ENCODE measurements around the gene GNG5.
"Not testable (repeated sequence)": the region's sequence is repeated elsewhere in the genome, so short reads cannot be mapped to it uniquely, and the experiment has no call there.

GNG5 gene

GRCh38 chr1:84481317-84481716 is 25.1 kb downstream of the GNG5 start:
- DNase-seq, result no peak

- no peak for DNase-seq
These were observed 25.7 kb downstream of the GNG5 start for GRCh38 chr1:84480650-84481049.

DNA sequence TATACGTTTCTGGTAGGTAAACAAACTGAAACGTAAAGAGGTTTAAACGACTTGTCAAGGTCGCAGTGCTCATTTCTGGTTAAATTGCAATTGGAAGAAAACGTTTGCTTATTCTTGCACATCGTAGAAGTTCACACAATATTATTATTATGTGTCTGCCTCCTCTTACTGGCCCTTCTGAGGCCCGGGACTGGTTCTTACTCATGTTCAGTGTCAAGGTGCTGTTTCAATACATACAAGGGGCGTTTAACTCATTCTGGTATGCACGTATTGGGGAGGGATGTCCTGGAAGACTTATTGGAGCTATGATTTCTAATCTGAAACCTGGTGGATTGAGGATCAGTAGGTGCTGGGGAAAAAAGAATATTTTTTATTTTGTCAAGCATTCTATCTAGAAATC is 26.4 kb downstream of the GNG5 start:
- no peak for DNase-seq

GRCh38 chr1:84478876-84479868 is 27.2 kb downstream of the GNG5 start, which contains the start of gene RPF1:
RPF1 (plus strand) TSS chr1:84479266; CDS start chr1:84479282, 16 bp downstream.
- peak; percentile 83 for DNase-seq

GRCh38 chr1:84476225-84476624 is 30.2 kb downstream of the GNG5 start:
- DNase-seq, result no peak

DNA sequence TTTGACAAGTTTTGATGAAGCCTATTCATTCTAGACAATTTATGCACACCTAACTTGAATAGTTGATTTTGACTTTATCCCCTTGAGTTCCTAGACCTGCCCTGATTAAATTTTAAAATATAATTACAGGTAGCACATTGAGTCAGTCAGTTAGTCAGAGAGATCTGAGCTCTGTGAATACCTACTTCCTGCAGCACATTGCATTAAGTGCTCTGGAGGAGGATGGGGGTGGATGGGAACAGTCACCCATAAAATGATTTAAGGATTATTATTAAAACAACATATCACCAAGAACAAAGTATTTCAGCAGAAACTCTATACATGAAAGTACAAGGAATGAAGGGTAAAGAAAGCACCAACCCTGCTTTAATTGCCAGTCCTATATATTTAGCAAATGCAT is 39.1 kb downstream of the GNG5 start:
- DNase-seq, result no peak

GRCh38 chr1:84462118-84462517 is 44.3 kb downstream of the GNG5 start:
- no peak for DNase-seq

- DNase-seq, result no peak
These were observed 53.9 kb downstream of the GNG5 start for GRCh38 chr1:84452436-84452835.

GRCh38 chr1:84450910-84451309 is 55.5 kb downstream of the GNG5 start:
- DNase-seq, result no peak

DNA sequence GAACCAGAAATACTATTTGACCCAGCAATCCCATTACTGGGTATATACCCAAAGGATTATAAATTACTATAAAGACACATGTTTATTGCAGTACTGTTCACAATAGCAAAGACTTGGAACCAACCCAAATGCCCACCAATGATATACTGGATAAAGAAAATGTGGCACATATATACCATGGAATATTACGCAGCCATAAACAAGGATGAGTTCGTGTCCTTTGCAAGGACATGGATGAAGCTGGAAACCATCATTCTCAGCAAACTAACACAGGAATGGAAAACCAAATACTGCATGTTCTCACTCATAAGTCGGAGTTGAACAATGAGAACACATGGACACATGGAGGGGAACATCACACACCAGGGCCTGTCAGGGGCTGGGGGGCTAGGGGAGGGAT is 57.7 kb downstream of the GNG5 start:
- not testable (repeated sequence) for DNase-seq
